ENCODE measurements around the gene COL4A2. TPM values are rescaled to one million over a fixed set of nuclear protein-coding genes. Genes with fewer than 3 reads are reported as not detected.

The COL4A2 gene
- total and polyA plus RNA-seq, 8 donors = 18.4 to 130 (median 43.8) TPM

DNA sequence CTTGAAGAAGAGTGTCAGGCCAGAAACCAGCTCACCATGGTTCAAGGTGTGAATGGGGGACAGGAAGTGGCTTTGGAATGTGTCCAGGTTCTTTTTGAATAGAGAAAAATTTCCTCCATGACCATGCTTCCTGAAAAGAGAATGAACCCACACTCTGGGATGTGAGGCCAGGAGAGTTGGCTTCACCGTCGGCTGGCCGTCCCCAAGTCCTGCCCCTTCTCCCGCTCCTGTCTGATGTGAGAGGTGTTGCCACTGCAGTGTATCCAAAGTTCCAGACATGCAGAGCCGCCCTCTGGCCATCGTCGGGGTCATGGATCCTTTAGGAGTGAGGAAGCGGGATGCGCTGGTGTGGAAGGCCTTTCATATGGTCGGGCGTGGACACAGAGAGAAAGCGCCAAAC lies 101.2 kb downstream of the COL4A2 start:
- H3K4me1 ChIP-seq = peaks cover 0 to 7% (median 3%) of the 10 kb centered on the region in 3 donors
- no peak for FAIRE-seq
- intact Hi-C loops (cut with DNase I) = no loop called here

DNA sequence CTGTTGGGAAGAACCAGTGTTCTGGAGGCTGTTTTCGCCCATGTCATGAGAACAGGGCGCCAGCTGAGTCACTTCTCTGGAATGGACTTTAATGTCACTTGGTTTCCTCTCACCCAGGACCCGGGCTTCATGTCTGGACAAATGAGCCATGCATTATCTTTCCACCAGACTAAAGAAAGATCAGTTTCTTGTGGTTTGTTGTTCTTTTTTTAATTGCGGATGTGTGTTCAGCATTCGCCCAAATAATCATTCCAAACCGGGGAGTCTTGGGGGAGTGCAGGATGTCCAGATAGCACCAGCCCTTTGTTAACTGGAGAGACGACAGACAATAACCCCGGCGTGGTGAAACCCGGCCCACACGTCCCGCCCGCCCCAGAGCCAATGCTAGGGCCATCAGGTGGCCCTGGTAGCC lies 102.5 kb downstream of the COL4A2 start:
- peaks cover 0 to 7% (median 3%) of the 10 kb centered on the region in 3 donors for H3K4me1 ChIP-seq
- no peak for DNase-seq
- FAIRE-seq = no peak

More for the DNA sequence above, 101.2 kb downstream of the COL4A2 start:
- 75 to 77% methylated on average over 12 of the region's 12 CpGs for WGBS, 2 donors
- no peaks in the 10 kb centered on the region for H3K36me3 ChIP-seq
- TF ChIP-seq, protein P1, sequence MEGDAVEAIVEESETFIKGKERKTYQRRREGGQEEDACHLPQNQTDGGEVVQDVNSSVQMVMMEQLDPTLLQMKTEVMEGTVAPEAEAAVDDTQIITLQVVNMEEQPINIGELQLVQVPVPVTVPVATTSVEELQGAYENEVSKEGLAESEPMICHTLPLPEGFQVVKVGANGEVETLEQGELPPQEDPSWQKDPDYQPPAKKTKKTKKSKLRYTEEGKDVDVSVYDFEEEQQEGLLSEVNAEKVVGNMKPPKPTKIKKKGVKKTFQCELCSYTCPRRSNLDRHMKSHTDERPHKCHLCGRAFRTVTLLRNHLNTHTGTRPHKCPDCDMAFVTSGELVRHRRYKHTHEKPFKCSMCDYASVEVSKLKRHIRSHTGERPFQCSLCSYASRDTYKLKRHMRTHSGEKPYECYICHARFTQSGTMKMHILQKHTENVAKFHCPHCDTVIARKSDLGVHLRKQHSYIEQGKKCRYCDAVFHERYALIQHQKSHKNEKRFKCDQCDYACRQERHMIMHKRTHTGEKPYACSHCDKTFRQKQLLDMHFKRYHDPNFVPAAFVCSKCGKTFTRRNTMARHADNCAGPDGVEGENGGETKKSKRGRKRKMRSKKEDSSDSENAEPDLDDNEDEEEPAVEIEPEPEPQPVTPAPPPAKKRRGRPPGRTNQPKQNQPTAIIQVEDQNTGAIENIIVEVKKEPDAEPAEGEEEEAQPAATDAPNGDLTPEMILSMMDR (IDR thresholded peaks at IDR 0.05) = no peak
- no peaks in the 10 kb centered on the region for H3K9me3 ChIP-seq
- ATAC-seq (no peak), DNase-seq (no peak)
- no peaks in the 10 kb centered on the region for H3K27me3 ChIP-seq
- H3K4me3 ChIP-seq = no peak overlapping the region
- H3K27ac ChIP-seq = peak overlapping the region in 1 of 4 donors; percentile 44

GRCh38 chr13:110410000-110410399 lies 102.9 kb downstream of the COL4A2 start:
- WGBS, 2 donors = 69 to 73% methylated on average over 10 of the region's 10 CpGs
- no peaks in the 10 kb centered on the region for H3K36me3 ChIP-seq
- H3K4me3 ChIP-seq = no peak overlapping the region
- peaks cover 0 to 7% (median 3%) of the 10 kb centered on the region in 3 donors for H3K4me1 ChIP-seq
- no peaks in the 10 kb centered on the region for H3K9me3 ChIP-seq
- no peaks in the 10 kb centered on the region for H3K27me3 ChIP-seq
- TF ChIP-seq, protein P1 (IDR thresholded peaks at IDR 0.05) = no peak
- peak overlapping the region in 1 of 4 donors; percentile 26 for H3K27ac ChIP-seq
- DNase-seq = no peak
- FAIRE-seq = no peak
- no peak for ATAC-seq
- intact Hi-C loops (cut with DNase I) = loop anchor here in 1 of 3 donors (5.0 kb wide), 1 partner anchor 188 kb away; no protein-coding TSS in a partner anchor

More for the DNA sequence above, 102.5 kb downstream of the COL4A2 start:
- 61 to 67% methylated on average over 13 of the region's 13 CpGs for WGBS, 2 donors
- TF ChIP-seq, protein P1 (IDR thresholded peaks at IDR 0.05) = no peak
- no peaks in the 10 kb centered on the region for H3K27me3 ChIP-seq
- H3K27ac ChIP-seq = peak overlapping the region in 1 of 4 donors; percentile 26
- intact Hi-C loops (cut with DNase I) = no loop called here
- no peaks in the 10 kb centered on the region for H3K36me3 ChIP-seq
- ATAC-seq = no peak
- H3K4me3 ChIP-seq = no peak overlapping the region
- H3K9me3 ChIP-seq = no peaks in the 10 kb centered on the region

- Histone ChIP-seq H3K4me3 (no peak overlapping the region), H3K36me3 (no peaks in the 10 kb centered on the region), H3K27me3 (no peaks in the 10 kb centered on the region), H3K4me1 (peaks cover 0 to 7% (median 3%) of the 10 kb centered on the region in 3 donors), H3K27ac (peak overlapping the region in 1 of 4 donors; percentile 77), H3K9me3 (no peaks in the 10 kb centered on the region)
- ATAC-seq (no peak), DNase-seq (no peak), FAIRE-seq (no peak)
- intact Hi-C loops (cut with DNase I) = loop anchor here in 1 of 3 donors (5.0 kb wide), 1 partner anchor 189 kb away; no protein-coding TSS in a partner anchor
- 58 to 70% methylated on average over 12 of the region's 12 CpGs for WGBS, 2 donors
- TF ChIP-seq, protein P1 (IDR thresholded peaks at IDR 0.05) = no peak
These were observed 104.0 kb downstream of the COL4A2 start for GRCh38 chr13:110410936-110411687.

DNA sequence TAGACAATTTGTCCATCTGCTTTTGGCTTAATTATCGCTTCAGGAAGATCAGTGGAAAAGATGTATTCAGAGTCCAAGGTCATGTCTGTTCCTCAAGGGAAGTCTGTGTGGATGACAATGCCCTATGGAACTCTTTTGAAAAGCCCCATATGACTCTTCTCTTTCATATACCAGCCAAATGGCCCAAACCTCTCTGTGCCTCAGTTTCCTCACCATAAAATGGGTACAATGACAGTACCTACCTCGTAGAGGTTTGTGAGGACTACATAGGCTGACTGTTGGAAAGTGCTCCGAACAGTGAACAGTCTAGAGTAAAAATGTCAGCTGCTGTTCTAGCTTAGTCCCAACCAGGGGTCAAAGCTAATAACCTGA lies 104.6 kb downstream of the COL4A2 start:
- no peak overlapping the region for H3K4me3 ChIP-seq
- peaks cover 0 to 7% (median 3%) of the 10 kb centered on the region in 3 donors for H3K4me1 ChIP-seq
- DNase-seq = no peak
- H3K9me3 ChIP-seq = no peaks in the 10 kb centered on the region
- TF ChIP-seq, protein P1 (IDR thresholded peaks at IDR 0.05) = no peak
- intact Hi-C loops (cut with DNase I) = loop anchor here in 1 of 3 donors (5.0 kb wide), 1 partner anchor 189 kb away; no protein-coding TSS in a partner anchor
- FAIRE-seq = no peak
- ATAC-seq = peak in 2 of 4 donors; percentile 5 to 20
- H3K27ac ChIP-seq = peak overlapping the region in 2 of 4 donors; percentile 55 to 77
- no peaks in the 10 kb centered on the region for H3K27me3 ChIP-seq
- H3K36me3 ChIP-seq = no peaks in the 10 kb centered on the region
- 64 to 68% methylated on average over 3 of the region's 3 CpGs for WGBS, 2 donors

All from pancreas (tissue), 10 donors.